M059J (cell line): ENCODE data around the gene NPFFR2. TPM values are rescaled to one million over a fixed set of nuclear protein-coding genes. Genes with fewer than 3 reads are reported as not detected.
"Not testable (repeated sequence)": the region's sequence is repeated elsewhere in the genome, so short reads cannot be mapped to it uniquely, and the experiment has no call there.

Experiments
- DNase-seq: peaks from one replicate; pipeline ENCODE4 v3.0.0-alpha.2; 2012; ENCODE audit warnings: low read depth
- total RNA-seq: library from RNA; depleted of rRNA; stranded (reverse); fragments of >200 nt; shearing (Covaris generic); gene quantifications from 2 replicates; pipeline ENCODE4 v1.2.3, GENCODE V29; 2014; rRNA removed

The NPFFR2 gene
- total RNA-seq, 1 experiment from 2014 or later = not detected

GRCh38 chr4:72111863-72112262 is 80.1 kb downstream of the NPFFR2 start:
- no peak for DNase-seq

- peak; percentile 87 for DNase-seq
These were observed 80.8 kb downstream of the NPFFR2 start for GRCh38 chr4:72112514-72113156.

GRCh38 chr4:72118017-72118416 is 86.2 kb downstream of the NPFFR2 start:
- DNase-seq = no peak

GRCh38 chr4:72119946-72120345 is 88.1 kb downstream of the NPFFR2 start:
- peak; percentile 33 for DNase-seq

- DNase-seq = no peak
These were observed 96.9 kb downstream of the NPFFR2 start for GRCh38 chr4:72128741-72129140.

GRCh38 chr4:72136429-72136828 is 104.6 kb downstream of the NPFFR2 start:
- DNase-seq = no peak

GRCh38 chr4:72139997-72140396 is 108.2 kb downstream of the NPFFR2 start:
- DNase-seq = not testable (repeated sequence)

- DNase-seq = no peak
These were observed 112.4 kb downstream of the NPFFR2 start for GRCh38 chr4:72144241-72144640.

GRCh38 chr4:72152731-72153130 is 120.9 kb downstream of the NPFFR2 start:
- no peak for DNase-seq

- DNase-seq = not testable (repeated sequence)
These were observed 121.8 kb downstream of the NPFFR2 start for GRCh38 chr4:72153634-72154033.

GRCh38 chr4:72169285-72169684 is 137.5 kb downstream of the NPFFR2 start:
- DNase-seq = not testable (repeated sequence)

GRCh38 chr4:72169861-72170260 is 138.1 kb downstream of the NPFFR2 start:
- DNase-seq = no peak

- DNase-seq = no peak
These were observed 140.0 kb downstream of the NPFFR2 start for GRCh38 chr4:72171761-72172160.

- no peak for DNase-seq
These were observed 147.5 kb downstream of the NPFFR2 start for GRCh38 chr4:72179342-72179741.

- DNase-seq = no peak
These were observed 154.9 kb downstream of the NPFFR2 start for GRCh38 chr4:72186714-72187113.

GRCh38 chr4:72194046-72194445 is 162.2 kb downstream of the NPFFR2 start:
- DNase-seq = no peak

GRCh38 chr4:72194453-72194852 is 162.7 kb downstream of the NPFFR2 start:
- no peak for DNase-seq

Other genes starting within 250 kb of the NPFFR2 start
- not detected in 2 replicates for gene GC, start 247.9 kb upstream of the NPFFR2 start, total RNA-seq